HepG2 (cell line): ENCODE measurements around the gene CLDN20. TPM values are rescaled to one million over a fixed set of nuclear protein-coding genes. Genes with fewer than 3 reads are reported as not detected.

ENCODE experiments used
- CCDC6 ChIP-seq: sonication (generic); formaldehyde crosslinking; IDR thresholded peaks from 2 replicates; pipeline ENCODE4 v1.8.1; 2022; ENCODE audit warnings: mild to moderate bottlenecking, missing genetic modification reagents, moderate library complexity
- KLF15 ChIP-seq: sonication (generic); formaldehyde crosslinking; IDR thresholded peaks from 2 replicates; pipeline ENCODE4 v1.8.1; 2023; ENCODE audit warnings: borderline replicate concordance, mild to moderate bottlenecking, inconsistent platforms, missing genetic modification reagents, mixed read lengths
- PHF21A ChIP-seq: sonication (generic); formaldehyde crosslinking; IDR thresholded peaks from 2 replicates; pipeline ENCODE4 v1.5.0; 2020; ENCODE audit warnings: mild to moderate bottlenecking, missing genetic modification reagents
- RELA ChIP-seq: sonication (generic); formaldehyde crosslinking; IDR thresholded peaks from 2 replicates; pipeline ENCODE4 v1.4.0; 2020; ENCODE audit warnings: missing genetic modification reagents
- SMAD9 ChIP-seq: sonication (generic); formaldehyde crosslinking; IDR thresholded peaks from 2 replicates; pipeline ENCODE4 v1.5.1; 2020; ENCODE audit warnings: mild to moderate bottlenecking, missing genetic modification reagents
- TSC22D2 ChIP-seq: sonication (generic); formaldehyde crosslinking; IDR thresholded peaks from 2 replicates; pipeline ENCODE4 v1.5.1; 2020; ENCODE audit warnings: missing genetic modification reagents, mild to moderate bottlenecking, borderline replicate concordance
- ZFP36L2 ChIP-seq: sonication (generic); formaldehyde crosslinking; IDR thresholded peaks from 2 replicates; pipeline ENCODE4 v1.4.0; 2020; ENCODE audit warnings: missing genetic modification reagents
- ZKSCAN1 ChIP-seq: fragments of 150-350 bp; IDR thresholded peaks from 2 replicates; pipeline ENCODE4 v1.6.1; 2014; ENCODE audit warnings: low read length
- ZNF17 ChIP-seq: sonication (generic); formaldehyde crosslinking; IDR thresholded peaks from 2 replicates; pipeline ENCODE4 v1.5.0; 2020; ENCODE audit warnings: mild to moderate bottlenecking, missing genetic modification reagents
- ZNF350 ChIP-seq: sonication (generic); formaldehyde crosslinking; IDR thresholded peaks from 2 replicates; pipeline ENCODE4 v1.4.0; 2020; ENCODE audit warnings: mild to moderate bottlenecking, low read depth, missing genetic modification reagents, borderline replicate concordance
- ZNF501 ChIP-seq: sonication (generic); formaldehyde crosslinking; IDR thresholded peaks from 2 replicates; pipeline ENCODE4 v1.5.1; 2020; ENCODE audit warnings: mild to moderate bottlenecking, moderate library complexity, missing genetic modification reagents
- ZNF766 ChIP-seq: sonication (generic); formaldehyde crosslinking; IDR thresholded peaks from 2 replicates; pipeline ENCODE4 v1.5.0; 2020; ENCODE audit warnings: missing genetic modification reagents, borderline replicate concordance
- polyA plus RNA-seq, 8 experiments: library from polyadenylated mRNA; depleted of rRNA in 3 of 8; stranded (reverse) in 7 of 8; unstranded in 1 of 8; fragments of >200 nt; fragmentation: Illumina TruSeq in 4 of 8; extraction: Trizol in 4 of 8; gene quantifications; 2 replicates each; pipeline versions ENCODE4 v1.2.1 to v1.2.3, GENCODE V29; 2011 to 2016; ENCODE audit warnings: low read depth in 4 of 8, missing spikeins in 1 of 8, mixed read lengths in 1 of 8; ENCODE audit not compliant: insufficient read depth in 1 of 8
- total RNA-seq, 5 experiments: library from RNA; depleted of rRNA; stranded (reverse); fragments of >200 nt; fragmentation: Illumina TruSeq; extraction: Trizol; gene quantifications; 2 replicates each; pipeline ENCODE4 v1.2.3, GENCODE V29; 2016; ENCODE audit warnings: low read depth in 1 of 5
- TF ChIP-seq, protein P1 (sequence below): sonication (generic); formaldehyde crosslinking; IDR thresholded peaks from 2 replicates; pipeline ENCODE4 v1.4.0; 2020; ENCODE audit warnings: mild to moderate bottlenecking, missing genetic modification reagents
- TF ChIP-seq, protein P2 (sequence below): sonication (generic); formaldehyde crosslinking; IDR thresholded peaks from 2 replicates; pipeline ENCODE4 v1.4.0; 2020; ENCODE audit warnings: mild to moderate bottlenecking, low read depth, missing genetic modification reagents
- TF ChIP-seq, protein P3 (sequence below): sonication (generic); formaldehyde crosslinking; IDR thresholded peaks from 2 replicates; pipeline ENCODE4 v1.4.0; 2020; ENCODE audit warnings: mild to moderate bottlenecking, missing genetic modification reagents
- TF ChIP-seq, protein P4 (sequence below): sonication (generic); formaldehyde crosslinking; IDR thresholded peaks from 2 replicates; pipeline ENCODE4 v1.4.0; 2020; ENCODE audit warnings: missing genetic modification reagents
- TF ChIP-seq, protein P5 (sequence below): sonication (generic); formaldehyde crosslinking; IDR thresholded peaks from 2 replicates; pipeline ENCODE4; 2020; ENCODE audit warnings: missing genetic modification reagents, mild to moderate bottlenecking, borderline replicate concordance

Gene CLDN20
- total and polyA plus RNA-seq, 2 of the 13 experiments (the other 11 are each of a cell fraction or from before 2014, with no cell fraction given): not detected

DNA sequence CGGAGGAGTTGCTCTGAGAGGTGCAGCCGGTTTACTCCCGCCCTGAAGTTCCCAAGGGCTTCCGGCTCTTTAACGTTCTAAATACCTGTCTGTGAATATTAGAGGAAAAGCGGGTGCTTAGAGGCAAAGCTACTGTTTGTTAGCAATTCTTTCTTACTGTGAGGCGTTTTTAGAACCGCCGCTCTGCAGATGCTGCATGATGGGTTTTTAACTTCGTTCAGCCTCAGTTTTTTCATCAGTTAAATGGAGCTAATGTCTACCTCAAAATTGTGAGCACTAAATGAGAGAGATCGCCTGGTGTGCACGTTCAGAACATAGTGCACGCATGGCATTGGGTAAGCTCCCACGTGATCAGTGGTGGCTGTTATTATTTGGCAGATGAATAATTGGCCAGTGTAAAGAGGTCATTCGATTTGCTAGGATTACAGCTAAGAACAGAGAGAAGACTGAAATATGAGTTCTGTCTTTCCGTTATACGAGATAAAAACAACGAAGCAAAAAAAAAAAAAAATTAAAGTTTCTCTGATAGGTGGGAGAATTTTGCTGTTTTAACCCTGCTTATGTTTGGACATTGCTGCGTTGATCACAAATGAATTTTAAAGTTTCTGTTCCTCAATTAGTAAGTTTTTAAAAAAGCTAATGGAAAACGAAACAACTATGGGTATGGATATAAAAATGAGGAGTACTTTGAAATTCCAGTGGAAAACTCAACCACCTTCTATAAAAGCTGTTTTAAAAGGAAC lies 51.1 kb downstream of the CLDN20 start (continued):
- TF ChIP-seq, protein P1, sequence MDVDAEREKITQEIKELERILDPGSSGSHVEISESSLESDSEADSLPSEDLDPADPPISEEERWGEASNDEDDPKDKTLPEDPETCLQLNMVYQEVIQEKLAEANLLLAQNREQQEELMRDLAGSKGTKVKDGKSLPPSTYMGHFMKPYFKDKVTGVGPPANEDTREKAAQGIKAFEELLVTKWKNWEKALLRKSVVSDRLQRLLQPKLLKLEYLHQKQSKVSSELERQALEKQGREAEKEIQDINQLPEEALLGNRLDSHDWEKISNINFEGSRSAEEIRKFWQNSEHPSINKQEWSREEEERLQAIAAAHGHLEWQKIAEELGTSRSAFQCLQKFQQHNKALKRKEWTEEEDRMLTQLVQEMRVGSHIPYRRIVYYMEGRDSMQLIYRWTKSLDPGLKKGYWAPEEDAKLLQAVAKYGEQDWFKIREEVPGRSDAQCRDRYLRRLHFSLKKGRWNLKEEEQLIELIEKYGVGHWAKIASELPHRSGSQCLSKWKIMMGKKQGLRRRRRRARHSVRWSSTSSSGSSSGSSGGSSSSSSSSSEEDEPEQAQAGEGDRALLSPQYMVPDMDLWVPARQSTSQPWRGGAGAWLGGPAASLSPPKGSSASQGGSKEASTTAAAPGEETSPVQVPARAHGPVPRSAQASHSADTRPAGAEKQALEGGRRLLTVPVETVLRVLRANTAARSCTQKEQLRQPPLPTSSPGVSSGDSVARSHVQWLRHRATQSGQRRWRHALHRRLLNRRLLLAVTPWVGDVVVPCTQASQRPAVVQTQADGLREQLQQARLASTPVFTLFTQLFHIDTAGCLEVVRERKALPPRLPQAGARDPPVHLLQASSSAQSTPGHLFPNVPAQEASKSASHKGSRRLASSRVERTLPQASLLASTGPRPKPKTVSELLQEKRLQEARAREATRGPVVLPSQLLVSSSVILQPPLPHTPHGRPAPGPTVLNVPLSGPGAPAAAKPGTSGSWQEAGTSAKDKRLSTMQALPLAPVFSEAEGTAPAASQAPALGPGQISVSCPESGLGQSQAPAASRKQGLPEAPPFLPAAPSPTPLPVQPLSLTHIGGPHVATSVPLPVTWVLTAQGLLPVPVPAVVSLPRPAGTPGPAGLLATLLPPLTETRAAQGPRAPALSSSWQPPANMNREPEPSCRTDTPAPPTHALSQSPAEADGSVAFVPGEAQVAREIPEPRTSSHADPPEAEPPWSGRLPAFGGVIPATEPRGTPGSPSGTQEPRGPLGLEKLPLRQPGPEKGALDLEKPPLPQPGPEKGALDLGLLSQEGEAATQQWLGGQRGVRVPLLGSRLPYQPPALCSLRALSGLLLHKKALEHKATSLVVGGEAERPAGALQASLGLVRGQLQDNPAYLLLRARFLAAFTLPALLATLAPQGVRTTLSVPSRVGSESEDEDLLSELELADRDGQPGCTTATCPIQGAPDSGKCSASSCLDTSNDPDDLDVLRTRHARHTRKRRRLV (CRISPR knock-in tag): 0 out of 2 replicates have a peak, but pooled peaks have one; percentile 7
- peak; percentile 81; the same call in 1 of the 2 replicates for TF ChIP-seq ZNF501 (CRISPR knock-in tag)
- no peak for TF ChIP-seq ZNF350 (CRISPR knock-in tag)
- TF ChIP-seq, protein P2, sequence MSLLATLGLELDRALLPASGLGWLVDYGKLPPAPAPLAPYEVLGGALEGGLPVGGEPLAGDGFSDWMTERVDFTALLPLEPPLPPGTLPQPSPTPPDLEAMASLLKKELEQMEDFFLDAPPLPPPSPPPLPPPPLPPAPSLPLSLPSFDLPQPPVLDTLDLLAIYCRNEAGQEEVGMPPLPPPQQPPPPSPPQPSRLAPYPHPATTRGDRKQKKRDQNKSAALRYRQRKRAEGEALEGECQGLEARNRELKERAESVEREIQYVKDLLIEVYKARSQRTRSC (CRISPR knock-in tag): no peak
- TF ChIP-seq TSC22D2 (CRISPR knock-in tag): peak; percentile 89
- peak; percentile 91 for TF ChIP-seq PHF21A (CRISPR knock-in tag)
- TF ChIP-seq SMAD9 (CRISPR knock-in tag): 0 out of 2 replicates have a peak, but pooled peaks have one; percentile 60
- TF ChIP-seq, protein P3, sequence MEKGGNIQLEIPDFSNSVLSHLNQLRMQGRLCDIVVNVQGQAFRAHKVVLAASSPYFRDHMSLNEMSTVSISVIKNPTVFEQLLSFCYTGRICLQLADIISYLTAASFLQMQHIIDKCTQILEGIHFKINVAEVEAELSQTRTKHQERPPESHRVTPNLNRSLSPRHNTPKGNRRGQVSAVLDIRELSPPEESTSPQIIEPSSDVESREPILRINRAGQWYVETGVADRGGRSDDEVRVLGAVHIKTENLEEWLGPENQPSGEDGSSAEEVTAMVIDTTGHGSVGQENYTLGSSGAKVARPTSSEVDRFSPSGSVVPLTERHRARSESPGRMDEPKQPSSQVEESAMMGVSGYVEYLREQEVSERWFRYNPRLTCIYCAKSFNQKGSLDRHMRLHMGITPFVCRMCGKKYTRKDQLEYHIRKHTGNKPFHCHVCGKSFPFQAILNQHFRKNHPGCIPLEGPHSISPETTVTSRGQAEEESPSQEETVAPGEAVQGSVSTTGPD (CRISPR knock-in tag): peak; percentile 49; the same call in 1 of the 2 replicates
- TF ChIP-seq, protein P4, sequence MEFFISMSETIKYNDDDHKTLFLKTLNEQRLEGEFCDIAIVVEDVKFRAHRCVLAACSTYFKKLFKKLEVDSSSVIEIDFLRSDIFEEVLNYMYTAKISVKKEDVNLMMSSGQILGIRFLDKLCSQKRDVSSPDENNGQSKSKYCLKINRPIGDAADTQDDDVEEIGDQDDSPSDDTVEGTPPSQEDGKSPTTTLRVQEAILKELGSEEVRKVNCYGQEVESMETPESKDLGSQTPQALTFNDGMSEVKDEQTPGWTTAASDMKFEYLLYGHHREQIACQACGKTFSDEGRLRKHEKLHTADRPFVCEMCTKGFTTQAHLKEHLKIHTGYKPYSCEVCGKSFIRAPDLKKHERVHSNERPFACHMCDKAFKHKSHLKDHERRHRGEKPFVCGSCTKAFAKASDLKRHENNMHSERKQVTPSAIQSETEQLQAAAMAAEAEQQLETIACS: no peak
- TF ChIP-seq, protein P5, sequence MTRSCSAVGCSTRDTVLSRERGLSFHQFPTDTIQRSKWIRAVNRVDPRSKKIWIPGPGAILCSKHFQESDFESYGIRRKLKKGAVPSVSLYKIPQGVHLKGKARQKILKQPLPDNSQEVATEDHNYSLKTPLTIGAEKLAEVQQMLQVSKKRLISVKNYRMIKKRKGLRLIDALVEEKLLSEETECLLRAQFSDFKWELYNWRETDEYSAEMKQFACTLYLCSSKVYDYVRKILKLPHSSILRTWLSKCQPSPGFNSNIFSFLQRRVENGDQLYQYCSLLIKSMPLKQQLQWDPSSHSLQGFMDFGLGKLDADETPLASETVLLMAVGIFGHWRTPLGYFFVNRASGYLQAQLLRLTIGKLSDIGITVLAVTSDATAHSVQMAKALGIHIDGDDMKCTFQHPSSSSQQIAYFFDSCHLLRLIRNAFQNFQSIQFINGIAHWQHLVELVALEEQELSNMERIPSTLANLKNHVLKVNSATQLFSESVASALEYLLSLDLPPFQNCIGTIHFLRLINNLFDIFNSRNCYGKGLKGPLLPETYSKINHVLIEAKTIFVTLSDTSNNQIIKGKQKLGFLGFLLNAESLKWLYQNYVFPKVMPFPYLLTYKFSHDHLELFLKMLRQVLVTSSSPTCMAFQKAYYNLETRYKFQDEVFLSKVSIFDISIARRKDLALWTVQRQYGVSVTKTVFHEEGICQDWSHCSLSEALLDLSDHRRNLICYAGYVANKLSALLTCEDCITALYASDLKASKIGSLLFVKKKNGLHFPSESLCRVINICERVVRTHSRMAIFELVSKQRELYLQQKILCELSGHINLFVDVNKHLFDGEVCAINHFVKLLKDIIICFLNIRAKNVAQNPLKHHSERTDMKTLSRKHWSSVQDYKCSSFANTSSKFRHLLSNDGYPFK (CRISPR knock-in tag): no peak
- no peak for TF ChIP-seq ZFP36L2 (CRISPR knock-in tag)
- TF ChIP-seq CCDC6: no peak; the same call in 1 of the 2 replicates
- no peak for TF ChIP-seq ZNF17 (CRISPR knock-in tag)
- no peak for TF ChIP-seq ZNF766 (CRISPR knock-in tag)
- TF ChIP-seq ZKSCAN1: peak; percentile 53; the same call in 1 of the 2 replicates
- peak; percentile 86; the same call in 1 of the 2 replicates for TF ChIP-seq KLF15
- no peak; the same call in 1 of the 2 replicates for TF ChIP-seq RELA
